ENCODE data around the gene SHANK3. TPM values are rescaled to one million over a fixed set of nuclear protein-coding genes. Genes with fewer than 3 reads are reported as not detected.
A peak's percentile ranks its signal among the peaks of the same experiment; 100 is the strongest.

SHANK3 gene
- total and polyA plus RNA-seq, 2 donors (not counting 3 experiments of a cell fraction or from before 2014, with no cell fraction given), result 26.1 to 158 TPM

- no peak overlapping the region for H2AFZ ChIP-seq (ENCODE audit: low read depth, low read length)
Measured at GRCh38 chr22:50704510-50705218, 32.0 kb downstream of the SHANK3 start.

GRCh38 chr22:50705219-50705691 is 32.6 kb downstream of the SHANK3 start:
- TF ChIP-seq MYC (IDR thresholded peaks at IDR 0.05; ENCODE audit: low read depth, low read length) (no peak), FOS (IDR thresholded peaks at IDR 0.05; ENCODE audit: borderline replicate concordance, insufficient read depth, low read length) (no peak), EZH2 (IDR thresholded peaks at IDR 0.05; ENCODE audit: borderline replicate concordance, low read depth, low read length, severe bottlenecking) (no peak)

More at GRCh38 chr22:50704510-50705218, 32.0 kb downstream of the SHANK3 start:
- dilution Hi-C loops (cut with MboI; ENCODE audit: extremely low pct_ligation_motif_present, low sequenced_read_pairs) (no loop called here), intact Hi-C loops (cut with micrococcal nuclease) (no loop called here)
- Histone ChIP-seq H3K4me1 (ENCODE audit: control insufficient read depth, extremely low read depth, insufficient read depth, low read length) (no peaks in the 10 kb centered on the region), H3K9me3 (replicated peaks; ENCODE audit: control insufficient read depth, insufficient read depth, low read length) (no peaks in the 10 kb centered on the region), H3K36me3 (ENCODE audit: control insufficient read depth in 2 of 2, extremely low read depth in 1 of 2, insufficient read depth in 2 of 2, low read length in 2 of 2) (peaks cover 44 to 77% of the 10 kb centered on the region in 2 experiments), H3K4me2 (ENCODE audit: insufficient read depth, low read length) (no peak overlapping the region), H3K9ac (replicated peaks; ENCODE audit: extremely low read depth, insufficient read depth, low read length) (no peak overlapping the region), H3K9me1 (replicated peaks; ENCODE audit: control insufficient read depth, extremely low read depth, insufficient read depth, low read length) (no peaks in the 10 kb centered on the region), H3K27ac (ENCODE audit: insufficient read depth, low read depth, low read length) (no peak overlapping the region), H3K79me2 (ENCODE audit: control insufficient read depth, insufficient read depth, low read length) (peaks cover 55% of the 10 kb centered on the region), H3K4me3 (replicated peaks in 1 of 3; ENCODE audit: insufficient read depth in 1 of 3, low read depth in 1 of 3, low read length in 3 of 3) (no peak overlapping the region), H3K27me3 (ENCODE audit: control insufficient read depth in 2 of 2, insufficient read depth in 2 of 2, low read length in 2 of 2) (no peaks in the 10 kb centered on the region), H4K20me1 (replicated peaks; ENCODE audit: control insufficient read depth, extremely low read depth, insufficient read depth, low read length) (no peaks in the 10 kb centered on the region)
- CTCF ChIA-PET, result no interaction called here
- DNase-seq (ENCODE audit: low read depth, low spot score) (no peak), FAIRE-seq (no peak)
- BruUV-seq (replicated peaks), result no TSS peak
- POLR2A ChIA-PET, result no interaction called here
- TF ChIP-seq POLR2AphosphoS5 (IDR thresholded peaks at IDR 0.05; ENCODE audit: insufficient read depth, low read depth, low read length) (peak; percentile 35), JUN (IDR thresholded peaks at IDR 0.05; ENCODE audit: borderline replicate concordance, insufficient read depth, insufficient read length, low read depth) (no peak)

More at GRCh38 chr22:50705219-50705691, 32.6 kb downstream of the SHANK3 start:
- ChIA-PET CTCF (no interaction called here), POLR2A (no interaction called here)
- no peak overlapping the region for H2AFZ ChIP-seq (ENCODE audit: low read depth, low read length)
- no peak overlapping the region for H3K4me2 ChIP-seq (ENCODE audit: insufficient read depth, low read length)
- no peaks in the 10 kb centered on the region for H4K20me1 ChIP-seq (replicated peaks; ENCODE audit: control insufficient read depth, extremely low read depth, insufficient read depth, low read length)
- no peak overlapping the region for H3K4me3 ChIP-seq (replicated peaks in 1 of 3; ENCODE audit: insufficient read depth in 1 of 3, low read depth in 1 of 3, low read length in 3 of 3)
- no peaks in the 10 kb centered on the region for H3K9me1 ChIP-seq (replicated peaks; ENCODE audit: control insufficient read depth, extremely low read depth, insufficient read depth, low read length)
- no peaks in the 10 kb centered on the region for H3K9me3 ChIP-seq (replicated peaks; ENCODE audit: control insufficient read depth, insufficient read depth, low read length)
- FAIRE-seq (no peak), DNase-seq (ENCODE audit: low read depth, low spot score) (peak; percentile 52)
- no peak overlapping the region for H3K27ac ChIP-seq (ENCODE audit: insufficient read depth, low read depth, low read length)
- H3K4me1 ChIP-seq (ENCODE audit: control insufficient read depth, extremely low read depth, insufficient read depth, low read length), result no peaks in the 10 kb centered on the region
- H3K27me3 ChIP-seq (ENCODE audit: control insufficient read depth in 2 of 2, insufficient read depth in 2 of 2, low read length in 2 of 2), result no peaks in the 10 kb centered on the region
- BruUV-seq (replicated peaks), result no TSS peak
- dilution Hi-C loops (cut with MboI; ENCODE audit: extremely low pct_ligation_motif_present, low sequenced_read_pairs) (no loop called here), intact Hi-C loops (cut with micrococcal nuclease) (no loop called here)
- peaks cover 49% of the 10 kb centered on the region for H3K79me2 ChIP-seq (ENCODE audit: control insufficient read depth, insufficient read depth, low read length)
- H3K9ac ChIP-seq (replicated peaks; ENCODE audit: extremely low read depth, insufficient read depth, low read length), result no peak overlapping the region
- peaks cover 43 to 78% of the 10 kb centered on the region in 2 experiments for H3K36me3 ChIP-seq (ENCODE audit: control insufficient read depth in 2 of 2, extremely low read depth in 1 of 2, insufficient read depth in 2 of 2, low read length in 2 of 2)

All from endothelial cell of umbilical vein (primary cell).